Measurements from ENCODE around the gene NDFIP2. TPM values are rescaled to one million over a fixed set of nuclear protein-coding genes. Genes with fewer than 3 reads are reported as not detected.

The NDFIP2 gene
- total RNA-seq, 1 experiment from 2014 or later = 29.6 TPM

GRCh38 chr13:79502859-79503468 lies 22.0 kb downstream of the NDFIP2 start:
- Histone ChIP-seq H3K27ac (ENCODE audit: low read length) (no peak overlapping the region), H3K27me3 (ENCODE audit: control insufficient read depth, insufficient read depth, low read length) (no peaks in the 10 kb centered on the region), H3K9me3 (ENCODE audit: control insufficient read depth, insufficient read depth, low read depth, low read length) (no peaks in the 10 kb centered on the region), H3K36me3 (ENCODE audit: control insufficient read depth, insufficient read depth, low read length) (no peaks in the 10 kb centered on the region), H3K4me3 (ENCODE audit: low read depth in 2 of 2, low read length in 2 of 2) (no peak overlapping the region), H3K4me1 (ENCODE audit: control insufficient read depth, insufficient read depth, low read length) (no peaks in the 10 kb centered on the region)
- intact Hi-C loops (cut with micrococcal nuclease; ENCODE audit: unreplicated experiment) (no loop called here), in situ Hi-C loops (cut with HindIII; ENCODE audit: low pct_unique_long_range_greater_than_20kb, low sequenced_read_pairs) (no loop called here)
- ATAC-seq (no peak), DNase-seq (ENCODE audit: low read depth, low spot score) (no peak)
- no TSS peak for BruUV-seq (replicated peaks)
- TF ChIP-seq CTCF (IDR thresholded peaks at IDR 0.05) (peak; percentile 5; the same call in 1 of the 2 replicates), POLR2AphosphoS5 (IDR thresholded peaks at IDR 0.05; ENCODE audit: low read depth, low read length) (no peak)
- CTCF ChIA-PET = no interaction called here
- POLR2A ChIA-PET = no interaction called here

- no peaks in the 10 kb centered on the region for H3K36me3 ChIP-seq (ENCODE audit: control insufficient read depth, insufficient read depth, low read length)
- intact Hi-C loops (cut with micrococcal nuclease; ENCODE audit: unreplicated experiment) = no loop called here
- in situ Hi-C loops (cut with HindIII; ENCODE audit: low pct_unique_long_range_greater_than_20kb, low sequenced_read_pairs) = no loop called here
- ChIA-PET POLR2A (no interaction called here), CTCF (no interaction called here)
- TF ChIP-seq SIN3A (IDR thresholded peaks at IDR 0.05; ENCODE audit: borderline replicate concordance, insufficient read depth, low read depth, low read length) (no peak), CTCF (IDR thresholded peaks at IDR 0.05) (no peak), REST (IDR thresholded peaks at IDR 0.05; ENCODE audit: insufficient read depth in 1 of 2, low read depth in 2 of 2, low read length in 1 of 2) (no peak), TCF7L2 (IDR thresholded peaks at IDR 0.05; ENCODE audit: low read depth, low read length) (no peak), POLR2AphosphoS5 (IDR thresholded peaks at IDR 0.05; ENCODE audit: low read depth, low read length) (no peak)
- ATAC-seq = no peak
- no peak for DNase-seq (ENCODE audit: low read depth, low spot score)
- H3K27me3 ChIP-seq (ENCODE audit: control insufficient read depth, insufficient read depth, low read length) = no peaks in the 10 kb centered on the region
- BruUV-seq (replicated peaks) = no TSS peak
- no peak overlapping the region for H3K4me3 ChIP-seq (ENCODE audit: low read depth in 2 of 2, low read length in 2 of 2)
- H3K4me1 ChIP-seq (ENCODE audit: control insufficient read depth, insufficient read depth, low read length) = no peaks in the 10 kb centered on the region
- H3K27ac ChIP-seq (ENCODE audit: low read length) = no peak overlapping the region
- H3K9me3 ChIP-seq (ENCODE audit: control insufficient read depth, insufficient read depth, low read depth, low read length) = no peaks in the 10 kb centered on the region
These were observed 22.6 kb downstream of the NDFIP2 start for GRCh38 chr13:79503473-79504017.

Data from Panc1 (cell line).